ENCODE measurements around the gene ODR4. TPM values are rescaled to one million over a fixed set of nuclear protein-coding genes. Genes with fewer than 3 reads are reported as not detected.

ODR4 gene
- total RNA-seq, 3 donors from 2014 or later = 20.0 to 32.6 (median 25.9) TPM

DNA sequence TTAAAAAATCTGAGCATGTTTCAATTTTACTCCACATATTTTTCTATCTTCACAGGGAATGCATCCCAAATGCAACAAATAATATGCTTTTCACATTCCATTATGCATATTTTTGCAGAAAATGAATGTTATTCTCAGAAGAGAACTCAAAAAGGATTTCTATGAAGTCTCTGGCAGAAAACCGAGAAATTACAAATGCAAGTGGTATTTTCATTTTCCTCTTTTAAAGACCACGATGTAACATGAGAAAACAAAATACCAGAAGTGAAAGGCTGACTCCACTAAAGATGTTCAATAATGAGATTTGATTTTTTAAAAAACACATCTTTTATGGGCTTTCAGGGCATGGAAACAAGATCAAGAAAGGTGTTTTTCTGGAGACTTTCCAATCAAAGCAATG, 90.3 kb downstream of the ODR4 start:
- DNase-seq (ENCODE audit: low spot score in 2 of 2) = no peak
- Histone ChIP-seq H3K27ac (no peak overlapping the region), H3K4me3 (no peak overlapping the region), H3K4me1 (no peaks in the 10 kb centered on the region), H3K27me3 (no peaks in the 10 kb centered on the region), H3K9me3 (no peaks in the 10 kb centered on the region), H3K36me3 (no peaks in the 10 kb centered on the region)
- intact Hi-C loops (cut with DNase I; ENCODE audit: low total_unique reads) = no loop called here
- TF ChIP-seq POLR2AphosphoS5 (IDR thresholded peaks at IDR 0.05) (no peak), POLR2A (IDR thresholded peaks at IDR 0.05) (no peak)
- TF ChIP-seq, protein P1, sequence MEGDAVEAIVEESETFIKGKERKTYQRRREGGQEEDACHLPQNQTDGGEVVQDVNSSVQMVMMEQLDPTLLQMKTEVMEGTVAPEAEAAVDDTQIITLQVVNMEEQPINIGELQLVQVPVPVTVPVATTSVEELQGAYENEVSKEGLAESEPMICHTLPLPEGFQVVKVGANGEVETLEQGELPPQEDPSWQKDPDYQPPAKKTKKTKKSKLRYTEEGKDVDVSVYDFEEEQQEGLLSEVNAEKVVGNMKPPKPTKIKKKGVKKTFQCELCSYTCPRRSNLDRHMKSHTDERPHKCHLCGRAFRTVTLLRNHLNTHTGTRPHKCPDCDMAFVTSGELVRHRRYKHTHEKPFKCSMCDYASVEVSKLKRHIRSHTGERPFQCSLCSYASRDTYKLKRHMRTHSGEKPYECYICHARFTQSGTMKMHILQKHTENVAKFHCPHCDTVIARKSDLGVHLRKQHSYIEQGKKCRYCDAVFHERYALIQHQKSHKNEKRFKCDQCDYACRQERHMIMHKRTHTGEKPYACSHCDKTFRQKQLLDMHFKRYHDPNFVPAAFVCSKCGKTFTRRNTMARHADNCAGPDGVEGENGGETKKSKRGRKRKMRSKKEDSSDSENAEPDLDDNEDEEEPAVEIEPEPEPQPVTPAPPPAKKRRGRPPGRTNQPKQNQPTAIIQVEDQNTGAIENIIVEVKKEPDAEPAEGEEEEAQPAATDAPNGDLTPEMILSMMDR (IDR thresholded peaks at IDR 0.05) = no peak

Other genes starting within 250 kb of the ODR4 start
- 10 to 100 TPM in 2 of 3 donors, 1 to 10 TPM in 1; 4.9 to 75.4 (median 54.6) TPM for gene PRG4, start 79.6 kb upstream of the ODR4 start, total RNA-seq
- gene TPR, start 585 bp upstream of the ODR4 start, total RNA-seq = 10 to 100 TPM; 76.0 to 96.7 (median 90.9) TPM
- not detected for gene PDC, start 85.3 kb downstream of the ODR4 start, total RNA-seq

All from breast epithelium (tissue), 4 donors.